ENCODE measurements around the gene PLPP1. TPM values are rescaled to one million over a fixed set of nuclear protein-coding genes. Genes with fewer than 3 reads are reported as not detected.

The PLPP1 gene
- total RNA-seq, 2 experiments from 2014 or later = 7.9 to 8.2 TPM

Small RNA genes within 50 kb of the gene (microRNA-seq; reads per million reads assigned to microRNA genes)
- gene MIR5687 (ENCODE audit: borderline replicate concordance) = not detected

Other genes starting within 250 kb of the PLPP1 start
- 10 to 100 TPM; 12.1 to 12.9 TPM for gene DHX29, start 227.3 kb downstream of the PLPP1 start, total RNA-seq
- 100 to 1,000 TPM in 1 of 2 experiments, 10 to 100 TPM in 1; 98.2 to 106 TPM for gene MTREX, start 227.0 kb downstream of the PLPP1 start, total RNA-seq
- 10 to 100 TPM; 12.9 to 16.2 TPM for gene SLC38A9, start 177.4 kb upstream of the PLPP1 start, total RNA-seq
- gene DDX4, start 203.1 kb upstream of the PLPP1 start, total RNA-seq = not detected

All from activated CD4-positive, alpha-beta T cell treated with anti-CD3 and anti-CD28 coated beads for 36 hours (primary cell).